Breast epithelium (tissue), 4 donors: ENCODE results near the gene TTC27. TPM values are rescaled to one million over a fixed set of nuclear protein-coding genes. Genes with fewer than 3 reads are reported as not detected.
"Not testable (repeated sequence)": the region's sequence is repeated elsewhere in the genome, so short reads cannot be mapped to it uniquely, and the experiment has no call there.

Experiments used
- DNase-seq, 2 donors: peaks; one replicate each; pipeline ENCODE4 v3.0.0-alpha.2; 2019; ENCODE audit warnings: low spot score in 2 of 2
- H3K27ac ChIP-seq, 2 donors: fragments of 200-600 bp; sonication (generic) in 1 of 2; one replicate each; pipeline ENCODE4 v1.5.1; 2016 to 2019; ENCODE audit warnings: mild to moderate bottlenecking in 1 of 2
- H3K27me3 ChIP-seq, 2 donors: fragments of 200-600 bp; sonication (generic) in 1 of 2; one replicate each; pipeline versions ENCODE4 v1.5.1 to v1.6.0; 2017 to 2019; ENCODE audit warnings: control low read depth in 1 of 2, mild to moderate bottlenecking in 1 of 2
- H3K36me3 ChIP-seq: fragments of 200-600 bp; one replicate; pipeline ENCODE4 v1.5.1; 2019
- H3K4me1 ChIP-seq, 2 donors: fragments of 200-600 bp; sonication (generic); one replicate each; pipeline ENCODE4 v1.5.1; 2016 to 2019; ENCODE audit warnings: control low read depth in 1 of 2
- H3K4me3 ChIP-seq, 3 donors: fragments of 200-600 bp; sonication (generic); 1 replicate in 2 of 3; 2 replicates in 1 of 3; pipeline ENCODE4 v1.5.1; 2016 to 2019; ENCODE audit warnings: mild to moderate bottlenecking in 3 of 3, moderate library complexity in 2 of 3
- H3K9me3 ChIP-seq, 2 donors: fragments of 200-600 bp; sonication (generic) in 1 of 2; one replicate each; pipeline ENCODE4 v1.5.1; 2016 to 2019; ENCODE audit warnings: control low read depth in 1 of 2
- CTCF ChIP-seq, 3 donors: fragments of 450-650 bp; IDR thresholded peaks; one replicate each; pipeline ENCODE4 v1.5.1; 2016 to 2017; ENCODE audit warnings: antibody characterized with exemption in 3 of 3, mild to moderate bottlenecking in 3 of 3, moderate library complexity in 3 of 3
- POLR2A ChIP-seq: fragments of 450-650 bp; IDR thresholded peaks from one replicate; pipeline ENCODE4 v1.6.1; 2016; ENCODE audit warnings: antibody characterized with exemption, mild to moderate bottlenecking, moderate library complexity
- POLR2AphosphoS5 ChIP-seq, 3 donors: sonication (generic); formaldehyde crosslinking; IDR thresholded peaks; one replicate each; pipeline ENCODE4 v1.6.1; 2017; ENCODE audit warnings: antibody characterized with exemption in 3 of 3
- intact Hi-C: fragments of 100-400 bp; cut with DNase I; formaldehyde crosslinking; loops from one replicate; pipeline ENCODE4 v1.15.1; 2023; ENCODE audit warnings: low total_unique reads
- total RNA-seq, 3 donors: library from RNA; depleted of rRNA; stranded (reverse); fragments of >200 nt; gene quantifications; one replicate each; pipeline ENCODE4 v1.1.0, GENCODE V29; 2016

TTC27 gene
- total RNA-seq, 3 donors from 2014 or later, result 16.5 to 29.6 (median 19.0) TPM

GRCh38 chr2:32750880-32751279 lies 123.0 kb downstream of the TTC27 start:
- intact Hi-C loops, result no loop called here
- Histone ChIP-seq H3K27me3 (no peaks in the 10 kb centered on the region), H3K9me3 (no peaks in the 10 kb centered on the region), H3K27ac (no peak overlapping the region), H3K36me3 (no peaks in the 10 kb centered on the region), H3K4me3 (no peak overlapping the region), H3K4me1 (no peaks in the 10 kb centered on the region)
- DNase-seq, result no peak
- TF ChIP-seq POLR2A, result no peak
- TF ChIP-seq POLR2AphosphoS5 (IDR thresholded peaks at IDR 0.05), result no peak
- TF ChIP-seq CTCF (IDR thresholded peaks at IDR 0.05), result no peak

GRCh38 chr2:32752205-32752604 lies 124.4 kb downstream of the TTC27 start:
- no peak for TF ChIP-seq CTCF (IDR thresholded peaks at IDR 0.05)
- TF ChIP-seq POLR2AphosphoS5 (IDR thresholded peaks at IDR 0.05), result no peak
- no peak for TF ChIP-seq POLR2A

GRCh38 chr2:32752952-32753351 lies 125.1 kb downstream of the TTC27 start:
- Histone ChIP-seq H3K27me3 (no peaks in the 10 kb centered on the region), H3K36me3 (no peaks in the 10 kb centered on the region), H3K4me1 (no peaks in the 10 kb centered on the region), H3K9me3 (no peaks in the 10 kb centered on the region), H3K4me3 (no peak overlapping the region), H3K27ac (no peak overlapping the region)
- DNase-seq, result no peak
- intact Hi-C loops, result no loop called here
- no peak for TF ChIP-seq POLR2AphosphoS5 (IDR thresholded peaks at IDR 0.05)
- no peak for TF ChIP-seq POLR2A
- no peak for TF ChIP-seq CTCF (IDR thresholded peaks at IDR 0.05)

More at GRCh38 chr2:32752205-32752604, 124.4 kb downstream of the TTC27 start:
- Histone ChIP-seq H3K27me3 (no peaks in the 10 kb centered on the region), H3K27ac (no peak overlapping the region), H3K4me3 (no peak overlapping the region), H3K36me3 (no peaks in the 10 kb centered on the region), H3K9me3 (no peaks in the 10 kb centered on the region), H3K4me1 (no peaks in the 10 kb centered on the region)
- intact Hi-C loops, result no loop called here
- DNase-seq, result no peak

GRCh38 chr2:32754676-32755075 lies 126.8 kb downstream of the TTC27 start:
- H3K27me3 ChIP-seq, H3K4me1 ChIP-seq, H3K4me3 ChIP-seq, H3K9me3 ChIP-seq, H3K27ac ChIP-seq, DNase-seq, intact Hi-C loops, H3K36me3 ChIP-seq: not testable (repeated sequence)

- intact Hi-C loops, result no loop called here
- Histone ChIP-seq H3K27me3 (no peaks in the 10 kb centered on the region), H3K4me3 (no peak overlapping the region), H3K9me3 (no peaks in the 10 kb centered on the region), H3K27ac (no peak overlapping the region), H3K4me1 (no peaks in the 10 kb centered on the region), H3K36me3 (no peaks in the 10 kb centered on the region)
- DNase-seq, result no peak
- TF ChIP-seq CTCF (IDR thresholded peaks at IDR 0.05) (no peak), POLR2AphosphoS5 (IDR thresholded peaks at IDR 0.05) (no peak)
Observed at GRCh38 chr2:32755666-32756065, 127.8 kb downstream of the TTC27 start.

- TF ChIP-seq CTCF (IDR thresholded peaks at IDR 0.05) (no peak), POLR2A (no peak), POLR2AphosphoS5 (IDR thresholded peaks at IDR 0.05) (no peak)
- Histone ChIP-seq H3K4me3 (no peak overlapping the region), H3K27ac (no peak overlapping the region), H3K27me3 (no peaks in the 10 kb centered on the region), H3K36me3 (no peaks in the 10 kb centered on the region), H3K4me1 (no peaks in the 10 kb centered on the region), H3K9me3 (no peaks in the 10 kb centered on the region)
- intact Hi-C loops, result no loop called here
- no peak for DNase-seq
Observed at GRCh38 chr2:32756074-32756727, 128.4 kb downstream of the TTC27 start.
